Stimulated activated CD4-positive, alpha-beta T cell treated with anti-CD3 and anti-CD28 coated beads, Interleukin-12 subunit alpha, Interleukin-12 subunit beta, amount 100 ng/mL, for 4 hours (primary cell): ENCODE results near the gene RAB3GAP2.
"Not testable (repeated sequence)": the region's sequence is repeated elsewhere in the genome, so short reads cannot be mapped to it uniquely, and the experiment has no call there.

Experiments
- DNase-seq: peaks from one replicate; pipeline ENCODE4 v3.0.0-alpha.2; 2020

Gene RAB3GAP2

DNA sequence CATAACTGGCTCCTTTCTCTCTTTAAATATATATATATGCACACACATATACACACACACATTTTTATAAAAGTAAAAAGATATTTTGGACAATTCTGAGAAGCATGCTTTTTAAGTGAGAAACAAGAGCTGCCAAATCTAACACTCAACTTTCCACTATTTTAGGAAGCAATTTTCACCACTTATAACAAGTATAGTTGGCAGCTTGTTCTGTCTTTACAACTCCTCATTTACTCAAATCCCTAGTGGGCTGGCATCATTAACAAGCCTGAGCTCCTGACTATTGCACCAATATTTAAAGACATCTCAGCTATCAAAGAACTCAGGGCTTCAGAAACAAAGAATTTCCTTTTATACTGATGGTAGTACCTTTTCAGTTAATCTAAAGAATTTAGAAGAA is 76.6 kb downstream of the RAB3GAP2 start:
- DNase-seq = no peak

GRCh38 chr1:220189750-220190347 is 82.4 kb downstream of the RAB3GAP2 start:
- DNase-seq = no peak

- no peak for DNase-seq
Observed at GRCh38 chr1:220188538-220188937, 83.7 kb downstream of the RAB3GAP2 start.

DNA sequence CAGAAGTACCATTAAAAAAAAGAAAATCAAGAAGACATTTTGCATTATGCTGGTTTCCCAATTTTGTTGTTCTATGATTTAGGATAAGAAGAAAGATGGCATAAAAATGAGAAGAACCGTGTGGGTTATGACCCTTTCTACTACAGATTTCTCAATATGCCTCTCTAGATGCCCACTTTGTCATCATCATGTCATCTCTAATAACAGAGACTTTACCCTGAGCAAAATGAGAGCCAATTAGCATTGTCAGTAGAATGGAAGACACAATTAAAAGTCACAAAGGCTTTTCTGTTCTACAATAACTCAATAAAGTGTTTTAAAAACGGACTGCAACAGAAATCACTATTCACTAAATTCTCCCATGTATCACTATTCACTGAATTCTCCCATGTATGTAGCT is 85.5 kb downstream of the RAB3GAP2 start:
- no peak for DNase-seq

GRCh38 chr1:220184506-220184905 is 87.7 kb downstream of the RAB3GAP2 start:
- DNase-seq = no peak

- DNase-seq = no peak
Observed at GRCh38 chr1:220182656-220183055, 89.6 kb downstream of the RAB3GAP2 start.

DNA sequence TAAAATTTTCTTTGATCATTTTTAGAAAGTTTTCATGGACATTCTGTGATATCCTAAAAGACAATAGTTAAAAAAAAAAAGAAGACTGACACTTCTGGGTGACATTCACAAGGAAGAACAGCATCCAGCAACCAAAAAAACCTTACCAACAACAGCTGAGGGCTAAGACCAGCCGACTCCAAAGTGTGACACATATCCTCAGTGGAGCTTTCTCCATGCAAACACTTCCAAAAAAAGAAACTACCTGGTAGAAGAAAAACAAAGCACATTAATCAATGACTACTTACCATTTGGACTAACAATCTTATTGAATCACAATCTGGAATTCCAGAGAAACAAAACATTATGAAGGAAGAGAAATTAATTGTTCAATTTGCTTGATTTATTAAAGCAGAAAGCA is 90.1 kb downstream of the RAB3GAP2 start:
- no peak for DNase-seq

- no peak for DNase-seq
Observed at GRCh38 chr1:220176540-220176939, 95.7 kb downstream of the RAB3GAP2 start.

GRCh38 chr1:220170836-220171526 is 101.3 kb downstream of the RAB3GAP2 start:
- no peak for DNase-seq

GRCh38 chr1:220169887-220170286 is 102.4 kb downstream of the RAB3GAP2 start:
- not testable (repeated sequence) for DNase-seq

- no peak for DNase-seq
Observed at GRCh38 chr1:220166853-220167252, 105.4 kb downstream of the RAB3GAP2 start.

- no peak for DNase-seq
Observed at GRCh38 chr1:220164517-220164916, 107.7 kb downstream of the RAB3GAP2 start.

DNA sequence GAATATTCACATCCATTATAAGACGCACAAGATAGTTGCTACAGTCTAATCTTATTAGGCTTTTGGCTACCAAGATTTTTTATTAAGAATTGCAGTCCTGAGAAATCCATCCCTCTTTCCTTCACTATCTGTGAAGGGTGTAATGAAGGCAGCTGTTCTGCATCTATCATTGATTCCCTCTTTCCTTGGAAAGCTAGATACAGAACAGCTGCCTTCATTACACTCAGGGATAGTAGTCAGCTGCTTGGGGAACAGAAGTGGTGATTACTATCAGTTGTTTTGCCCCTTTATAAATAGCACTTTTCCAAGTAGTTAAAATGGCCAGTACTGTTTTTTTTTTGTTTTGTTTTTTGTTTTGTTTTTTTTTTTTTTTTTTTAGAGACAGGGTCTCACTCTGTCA is 108.1 kb downstream of the RAB3GAP2 start:
- DNase-seq = no peak

DNA sequence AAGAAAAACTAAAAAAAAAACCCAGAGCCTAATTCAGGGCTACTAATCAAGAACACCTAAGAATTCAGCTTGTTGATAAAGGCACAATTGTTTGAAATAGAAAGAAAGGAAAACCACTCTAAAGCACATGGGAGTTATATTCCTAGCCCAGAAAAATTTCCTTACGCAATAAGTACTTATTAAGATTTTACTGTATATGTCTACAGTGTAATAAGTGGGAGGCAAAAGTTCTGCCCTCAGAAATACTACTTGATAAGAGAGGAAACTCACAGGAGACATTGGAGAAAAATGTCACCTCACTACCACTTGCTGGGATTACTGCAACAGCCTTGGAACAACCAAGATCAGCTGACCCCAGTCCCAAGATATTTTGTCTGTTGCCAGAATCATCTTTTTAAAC is 112.2 kb downstream of the RAB3GAP2 start:
- no peak for DNase-seq

DNA sequence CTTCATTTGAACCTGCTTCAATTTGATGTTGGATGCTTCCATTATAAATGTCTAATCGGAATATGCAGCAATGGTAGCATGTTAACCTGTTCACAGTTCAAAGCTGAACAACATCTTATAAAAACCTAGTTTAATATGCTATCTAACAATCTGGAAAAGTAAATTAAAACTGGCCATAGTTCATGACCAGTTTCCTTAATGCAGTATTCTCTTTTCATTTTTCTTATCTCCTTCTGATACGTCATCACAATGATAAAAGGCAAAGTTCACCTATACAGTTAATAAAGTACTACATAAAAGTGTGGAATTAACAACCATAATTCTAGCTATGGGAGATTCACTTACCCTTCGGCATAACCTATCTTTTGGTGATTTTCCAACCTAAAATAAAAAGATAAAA is 113.2 kb downstream of the RAB3GAP2 start:
- no peak for DNase-seq

DNA sequence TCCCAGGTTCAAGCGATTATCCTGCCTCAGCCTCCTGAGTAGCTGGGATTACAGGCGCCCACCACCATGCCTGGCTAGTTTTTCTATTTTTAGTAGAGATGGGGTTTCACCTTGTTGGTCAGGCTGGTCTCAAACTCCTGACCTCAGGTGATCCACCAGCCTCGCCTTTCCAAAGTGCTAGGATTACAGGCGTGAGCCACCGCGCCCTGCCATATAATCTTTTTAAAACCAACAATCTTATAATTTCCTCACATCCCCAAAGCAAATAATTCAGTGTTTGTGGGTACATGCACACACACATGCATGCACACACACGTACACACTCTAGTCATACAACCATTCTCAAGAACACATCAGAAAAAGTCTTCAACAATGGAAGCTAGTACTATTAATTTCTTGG is 113.7 kb downstream of the RAB3GAP2 start:
- DNase-seq = not testable (repeated sequence)

GRCh38 chr1:220157738-220158137 is 114.5 kb downstream of the RAB3GAP2 start:
- no peak for DNase-seq

- no peak for DNase-seq
Observed at GRCh38 chr1:220156620-220157146, 115.6 kb downstream of the RAB3GAP2 start.

DNA sequence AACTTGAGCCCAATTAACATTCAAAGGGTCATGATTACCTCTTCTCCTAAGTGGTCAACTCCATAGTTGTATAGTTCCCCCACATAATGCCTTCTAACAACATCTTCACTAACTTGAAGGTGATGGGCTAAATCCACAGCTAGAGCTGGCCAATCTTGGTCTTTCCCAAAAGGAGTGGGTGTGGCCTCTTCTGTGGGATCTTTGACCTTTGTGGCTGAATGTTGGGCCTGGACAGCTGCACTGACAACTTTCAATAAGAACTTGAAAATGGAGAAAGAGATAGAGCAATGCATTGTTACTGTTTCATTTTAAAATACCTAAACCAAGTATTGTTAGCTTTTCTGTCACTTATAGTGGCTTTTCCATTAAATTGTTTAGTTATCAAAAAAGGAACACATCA is 119.1 kb downstream of the RAB3GAP2 start:
- DNase-seq = no peak

- DNase-seq = no peak
Observed at GRCh38 chr1:220151454-220151853, 120.8 kb downstream of the RAB3GAP2 start.

DNA sequence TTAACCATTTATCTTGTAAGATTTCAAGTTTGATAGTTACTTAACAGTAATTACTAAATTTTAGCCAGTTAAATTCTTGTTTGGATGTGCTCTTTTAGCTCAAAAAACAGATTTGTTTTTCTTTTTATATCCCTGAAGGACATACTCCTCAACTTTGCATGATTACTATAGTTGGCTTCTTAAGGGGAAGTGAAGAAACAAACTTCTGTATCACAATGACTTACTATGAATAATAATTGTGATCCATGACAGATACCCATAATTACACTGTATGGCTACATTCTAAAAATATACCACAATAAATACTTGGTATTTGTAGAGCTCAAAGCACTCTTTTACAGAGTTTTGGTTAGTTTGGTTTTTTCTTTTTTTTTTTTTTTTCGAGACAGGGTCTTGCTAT is 122.5 kb downstream of the RAB3GAP2 start:
- DNase-seq = no peak

DNA sequence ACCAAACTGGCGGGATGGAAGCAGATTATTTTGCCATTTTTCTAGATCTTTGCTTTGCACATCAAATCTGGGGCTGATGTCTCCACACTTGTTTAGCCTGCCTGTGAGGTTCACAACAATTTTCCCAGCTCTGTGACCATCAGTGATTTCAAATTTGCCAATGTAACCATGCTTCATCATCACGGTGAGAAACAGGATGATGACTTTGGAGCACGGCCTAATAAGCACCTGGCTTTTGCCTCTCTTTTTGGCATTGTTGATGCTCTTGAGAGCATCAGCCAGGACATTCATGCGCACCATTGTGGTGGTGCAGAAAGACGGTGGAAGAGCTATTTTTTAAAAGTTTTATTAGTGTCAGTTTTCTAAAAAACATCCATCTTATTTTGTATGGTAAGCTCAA is 128.2 kb downstream of the RAB3GAP2 start:
- DNase-seq = no peak

DNA sequence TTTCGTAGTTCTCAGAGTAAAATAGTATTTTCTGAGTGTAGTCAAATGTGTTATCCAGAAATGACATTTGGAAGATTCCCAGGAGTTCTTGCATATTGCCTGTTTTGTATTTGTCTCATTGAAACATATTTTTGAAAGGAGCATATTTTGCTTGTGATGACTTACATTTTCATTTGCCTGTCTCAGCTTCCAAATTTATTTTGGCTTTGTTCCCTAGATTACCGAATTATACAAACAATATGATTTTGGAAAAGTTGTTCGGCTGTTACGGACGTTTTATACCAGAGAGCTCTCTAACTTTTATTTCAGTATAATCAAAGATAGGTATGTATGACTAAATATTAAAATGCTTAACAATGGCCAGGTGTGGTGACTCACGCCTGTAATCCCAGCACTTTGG is 132.3 kb downstream of the RAB3GAP2 start:
- no peak for DNase-seq

DNA sequence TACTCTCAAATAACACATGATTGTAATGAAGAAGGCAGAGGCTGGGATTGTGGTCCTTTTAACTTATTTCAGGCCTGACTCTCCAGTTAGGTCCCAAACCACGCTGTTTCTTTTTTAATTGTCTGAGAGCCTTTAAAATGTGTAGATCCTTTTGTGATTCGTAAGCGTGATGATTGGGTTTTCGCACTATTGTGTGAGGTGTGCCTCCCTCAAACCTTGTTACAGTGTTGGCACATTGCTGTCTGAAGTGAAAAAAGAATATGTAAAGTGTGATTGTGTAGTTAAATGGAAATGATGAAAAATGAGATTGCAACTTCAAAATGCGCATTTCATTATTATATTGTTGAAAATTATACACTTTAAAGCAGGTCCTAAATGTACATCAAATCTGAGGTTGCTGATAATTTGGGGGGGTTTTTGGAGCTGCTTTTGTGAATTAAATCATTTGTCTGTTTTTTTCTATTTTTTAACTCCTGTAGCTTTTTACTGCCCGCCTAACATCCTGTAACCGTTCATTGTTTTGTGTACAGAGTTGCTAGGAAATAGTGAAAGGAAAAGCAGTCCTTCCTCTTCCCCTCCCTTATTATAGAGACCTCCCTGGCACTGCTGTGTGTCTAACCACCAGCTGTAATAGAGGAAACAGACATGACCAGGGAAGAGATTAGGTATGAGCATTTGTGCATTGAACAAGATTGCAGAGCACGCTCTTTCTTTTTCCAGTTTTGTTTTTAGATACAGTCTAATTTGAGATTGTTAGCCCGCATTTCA is 135.1 kb downstream of the RAB3GAP2 start:
- DNase-seq = no peak
